ENCODE data around the gene GSG1L2.
"Not testable (repeated sequence)": the region's sequence is repeated elsewhere in the genome, so short reads cannot be mapped to it uniquely, and the experiment has no call there.

Gene GSG1L2

DNA sequence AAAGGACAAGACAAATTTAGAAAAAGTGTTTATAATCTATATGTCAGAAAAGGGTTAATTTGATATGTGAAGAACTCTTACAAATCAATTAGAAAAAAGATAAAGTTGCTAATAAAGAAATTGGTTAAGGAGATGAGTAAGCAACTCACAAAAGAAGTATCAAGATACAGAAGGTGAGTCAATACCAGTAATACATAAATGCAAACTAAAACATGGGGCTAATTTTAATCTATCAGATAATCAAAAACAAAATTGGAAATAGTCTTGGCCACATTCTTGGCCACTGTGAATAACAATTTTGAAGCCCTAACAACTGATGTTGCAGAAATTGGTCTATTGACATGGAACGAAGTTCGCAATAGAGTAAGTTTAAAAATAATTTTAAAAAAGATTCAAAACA is 37.3 kb downstream of the GSG1L2 start:
- no peak for DNase-seq

DNA sequence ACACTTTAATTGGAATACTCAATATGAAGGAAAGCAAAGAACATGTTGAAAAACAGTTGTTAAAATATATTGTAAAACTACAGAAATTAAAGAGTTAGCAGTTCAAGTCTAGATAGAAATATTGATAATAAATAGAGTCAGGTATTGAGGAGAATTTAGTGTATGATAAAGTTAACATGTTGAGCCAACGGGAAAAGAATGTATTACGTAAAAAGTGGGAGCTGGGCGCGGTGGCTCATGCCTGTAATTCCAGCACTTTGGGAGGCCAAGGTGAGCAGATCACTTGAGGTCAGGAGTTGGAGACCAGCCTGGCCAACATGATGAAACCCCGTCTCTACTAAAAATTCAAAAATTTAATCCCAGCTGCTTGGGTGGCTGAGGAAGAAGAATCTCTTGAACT is 38.4 kb downstream of the GSG1L2 start:
- not testable (repeated sequence) for DNase-seq

DNA sequence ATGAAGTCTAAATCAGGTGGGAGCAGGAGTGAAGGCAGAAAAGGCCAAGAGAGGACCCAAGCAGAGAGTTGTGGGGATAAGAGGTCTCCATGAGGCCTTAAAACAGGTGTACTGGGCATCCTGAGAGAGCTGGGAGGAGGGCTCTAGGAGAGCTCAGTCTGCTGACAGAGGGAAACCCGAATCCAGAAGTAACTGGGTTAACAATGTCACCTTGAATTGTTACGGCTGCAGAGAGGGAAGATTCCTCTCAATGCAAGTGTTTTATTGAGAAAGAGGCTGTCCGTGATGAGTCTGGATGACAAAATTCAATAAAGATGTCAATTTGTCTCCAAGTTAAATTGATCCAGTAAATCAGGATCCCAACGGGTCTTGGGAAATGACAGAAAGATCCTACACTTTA is 38.8 kb downstream of the GSG1L2 start:
- DNase-seq: no peak

DNA sequence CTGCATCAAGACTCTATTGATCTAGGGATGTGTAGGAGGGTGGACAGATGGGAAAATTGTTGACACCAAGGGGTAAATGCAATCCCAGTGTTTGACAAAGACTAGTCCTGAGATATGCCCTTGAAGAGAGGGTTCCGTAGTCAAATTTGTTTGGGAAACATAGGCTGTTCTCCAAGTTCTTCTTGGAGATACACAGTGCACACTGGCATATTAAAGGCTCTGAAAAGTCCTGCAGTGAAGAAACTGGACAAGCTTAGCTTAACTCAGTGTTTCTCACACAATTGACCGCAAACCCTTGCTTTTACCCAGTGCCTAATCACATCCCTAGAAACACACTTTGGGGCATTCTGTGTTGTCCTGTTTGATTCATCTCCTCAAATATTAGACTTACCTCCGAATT is 41.3 kb downstream of the GSG1L2 start:
- DNase-seq: no peak

DNA sequence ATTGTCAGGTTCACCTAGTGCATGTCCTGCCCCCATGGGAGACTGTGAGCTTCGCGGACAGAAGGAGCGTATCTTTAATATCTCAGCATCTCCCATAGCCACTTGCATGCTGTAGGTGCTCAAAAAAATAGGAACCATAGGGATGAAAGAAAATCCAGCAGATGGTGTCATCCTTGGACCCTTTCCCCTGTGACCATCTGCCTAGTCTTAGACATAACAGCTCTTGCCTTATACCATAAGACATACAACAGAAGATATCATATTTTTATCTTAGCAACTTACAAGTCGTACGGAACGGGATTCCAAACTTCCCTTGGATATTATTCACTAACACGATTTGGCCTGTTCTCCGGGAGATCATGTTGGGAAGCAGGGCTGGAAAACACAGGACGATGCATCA is 45.0 kb downstream of the GSG1L2 start:
- no peak for DNase-seq

DNA sequence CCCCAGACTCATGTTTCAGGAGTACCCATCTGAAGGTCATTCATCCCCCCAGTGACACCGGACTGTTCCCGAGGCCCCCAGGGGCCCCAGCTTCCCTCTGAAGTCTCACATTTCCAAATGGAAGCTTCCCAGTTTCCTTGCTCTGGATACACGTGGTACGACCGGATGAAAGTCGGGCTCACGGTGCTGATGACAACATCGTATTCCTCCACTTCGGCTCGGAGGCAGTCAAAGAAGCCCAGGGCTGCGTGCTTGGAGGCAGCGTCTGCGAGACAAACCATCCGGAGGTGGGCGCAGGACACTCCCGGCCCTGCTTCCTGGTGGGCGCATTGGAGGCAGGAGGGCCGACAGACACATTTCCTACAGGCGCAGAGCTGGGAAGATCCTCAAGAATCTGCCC is 49.2 kb downstream of the GSG1L2 start:
- DNase-seq: no peak

DNA sequence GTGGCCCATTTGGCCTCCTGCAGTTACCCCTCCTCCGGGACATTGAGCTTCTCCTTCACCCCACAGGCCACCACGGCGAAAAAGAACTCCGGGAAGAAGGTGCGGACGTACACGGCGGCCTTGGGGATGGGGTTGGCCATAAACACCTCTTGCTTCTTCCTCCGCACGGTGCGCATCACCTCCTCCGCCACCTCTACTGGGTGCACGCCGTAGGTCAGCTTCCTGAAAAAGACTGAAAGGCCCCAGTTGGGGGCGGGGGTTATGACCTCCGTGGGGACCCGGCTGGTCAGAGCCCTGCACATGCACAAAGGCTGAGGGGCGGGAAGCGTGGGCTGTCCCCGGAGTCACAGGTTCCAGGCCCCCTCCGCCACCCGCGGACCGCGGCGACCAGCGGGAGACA is 50.4 kb downstream of the GSG1L2 start:
- no peak for DNase-seq

DNA sequence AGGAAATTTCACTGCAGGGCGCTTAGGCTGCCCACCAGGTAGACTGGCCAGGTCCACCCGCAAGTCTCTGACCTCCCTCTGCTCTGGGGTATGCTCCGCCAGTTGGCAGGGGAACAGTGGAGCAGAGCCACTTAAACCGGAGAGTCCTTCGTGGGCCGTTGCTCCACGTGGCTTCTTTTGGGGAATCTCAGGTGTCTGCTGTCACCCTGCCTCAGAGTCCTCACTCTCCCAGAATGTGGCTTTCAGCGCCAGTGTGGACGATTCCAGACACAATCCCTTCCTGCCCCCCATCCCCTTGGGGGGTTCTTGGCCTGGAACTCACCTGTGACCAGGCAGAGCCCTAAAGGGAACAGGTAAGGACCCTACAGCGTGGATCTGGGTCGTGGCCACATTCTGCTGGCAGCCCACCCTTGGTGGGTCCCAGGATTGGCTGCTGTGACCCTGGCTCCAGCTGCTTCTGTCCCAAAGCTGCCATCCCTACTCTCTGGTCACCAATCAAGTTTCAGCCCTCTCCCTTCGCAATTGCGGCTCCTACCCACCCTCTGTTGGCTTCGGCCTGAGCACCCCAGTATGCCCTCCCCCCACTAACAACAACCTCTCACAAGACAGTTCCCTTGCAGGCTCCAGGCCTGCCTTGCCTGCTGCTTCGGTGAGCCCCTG is 52.7 kb downstream of the GSG1L2 start:
- DNase-seq: no peak

DNA sequence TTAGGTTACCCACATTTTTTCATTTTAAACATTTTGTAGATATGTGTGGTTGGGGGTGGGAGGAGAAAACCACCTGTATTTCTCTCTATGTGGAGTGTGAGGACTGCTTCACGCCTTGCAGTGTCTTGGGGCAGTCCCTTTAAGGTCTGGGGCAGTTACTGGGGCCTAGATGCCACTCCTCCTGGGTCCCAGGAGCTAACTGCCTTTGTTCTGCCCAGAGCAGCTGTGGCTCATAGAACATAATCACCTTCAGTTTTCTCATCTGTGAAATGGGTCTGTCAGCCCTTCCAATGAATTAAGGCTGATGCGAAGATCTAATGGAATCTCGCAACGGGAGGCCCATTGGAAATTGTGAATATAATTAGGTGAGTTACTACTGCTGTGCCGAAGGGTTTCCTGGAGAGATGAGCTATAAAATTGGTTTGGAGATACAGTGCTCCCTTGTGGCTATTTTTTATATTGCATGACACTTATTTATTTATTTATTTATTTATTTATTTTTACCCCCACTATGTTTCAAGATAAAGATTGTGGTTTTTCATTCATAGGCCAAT is 53.4 kb downstream of the GSG1L2 start:
- no peak for DNase-seq

DNA sequence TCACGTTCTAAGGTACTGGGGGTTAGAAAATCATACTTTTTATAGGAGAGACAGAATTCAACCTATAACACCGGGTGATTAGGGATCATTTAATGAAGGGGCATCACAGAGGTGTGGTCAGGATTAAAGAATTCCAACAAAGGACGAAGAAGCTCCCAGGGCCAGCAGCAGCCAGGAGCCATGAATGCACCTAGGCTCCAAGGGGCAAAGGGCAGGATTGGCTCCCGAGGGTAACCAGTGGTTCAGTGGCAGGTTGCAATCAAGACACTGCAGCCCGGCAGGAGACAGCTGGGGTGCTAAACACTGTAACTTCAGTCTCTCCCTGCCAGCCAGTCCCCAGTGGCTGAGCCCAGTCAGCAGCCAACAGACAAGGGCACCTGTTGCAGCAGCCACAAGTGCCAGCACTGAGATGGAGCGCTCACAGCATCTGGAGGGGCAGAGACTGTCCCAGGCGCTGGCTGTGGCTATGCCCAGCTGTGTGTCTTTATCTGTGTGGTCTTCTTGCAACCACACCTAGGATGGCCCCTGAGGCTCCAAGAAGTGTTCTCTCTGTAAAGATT is 54.4 kb downstream of the GSG1L2 start:
- DNase-seq: no peak

DNA sequence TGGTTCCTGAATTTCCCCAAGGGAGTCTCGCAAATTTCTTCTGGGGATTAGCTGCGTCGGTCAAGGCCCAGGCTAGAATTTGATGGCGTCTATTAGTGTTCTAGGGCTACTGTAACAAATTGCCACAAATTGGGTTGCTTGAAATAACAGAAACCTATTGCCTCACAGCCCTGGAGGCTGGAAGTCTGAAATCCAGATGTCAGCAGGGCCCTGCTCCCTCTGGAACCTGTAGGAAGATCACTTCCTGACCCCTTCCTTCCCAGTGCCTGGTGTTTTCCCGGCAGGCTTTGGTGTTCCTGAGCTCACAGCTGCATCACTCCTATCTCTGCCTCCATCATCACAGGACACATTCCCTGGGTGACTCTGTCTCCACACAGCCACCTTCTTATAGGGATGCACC is 54.9 kb downstream of the GSG1L2 start:
- DNase-seq: no peak

DNA sequence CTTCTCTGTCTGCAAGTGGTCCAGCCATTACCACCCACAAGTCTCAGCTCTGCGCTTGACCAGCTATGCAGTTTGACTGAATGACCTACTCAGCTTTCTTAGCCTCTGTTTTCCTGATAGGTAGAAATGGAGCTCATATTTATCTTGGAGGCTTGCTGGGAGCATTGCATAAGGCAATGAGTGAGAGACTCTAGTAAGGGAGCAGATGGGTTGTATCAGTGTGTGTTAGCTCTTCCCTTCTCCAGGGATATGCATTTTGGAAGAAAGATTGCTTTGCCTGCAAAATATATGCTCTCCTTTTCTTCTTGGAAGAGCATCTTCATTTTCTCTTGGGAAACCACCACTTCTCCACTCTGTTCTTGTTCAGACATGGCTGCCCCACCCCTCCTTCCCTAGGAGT is 56.6 kb downstream of the GSG1L2 start:
- DNase-seq: no peak

DNA sequence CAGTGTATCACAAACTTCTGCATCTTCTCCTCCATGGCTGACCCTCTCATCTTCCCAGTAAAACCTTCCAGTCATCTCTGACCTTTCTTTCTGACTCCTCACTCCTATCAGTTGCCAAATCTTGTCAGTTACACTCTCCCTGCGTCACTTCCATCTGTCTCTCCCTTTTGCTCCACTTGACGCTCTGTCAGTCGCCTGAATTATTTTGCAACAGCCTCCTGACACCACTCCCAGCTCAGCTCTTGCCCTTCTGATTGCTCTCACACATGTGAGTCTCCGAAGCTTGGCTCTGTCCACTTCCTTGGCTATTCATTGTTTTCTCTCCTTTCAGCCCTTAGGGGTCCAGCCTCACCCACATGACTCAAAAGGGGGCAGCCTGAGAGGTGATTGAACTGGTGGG is 58.2 kb downstream of the GSG1L2 start:
- no peak for DNase-seq

DNA sequence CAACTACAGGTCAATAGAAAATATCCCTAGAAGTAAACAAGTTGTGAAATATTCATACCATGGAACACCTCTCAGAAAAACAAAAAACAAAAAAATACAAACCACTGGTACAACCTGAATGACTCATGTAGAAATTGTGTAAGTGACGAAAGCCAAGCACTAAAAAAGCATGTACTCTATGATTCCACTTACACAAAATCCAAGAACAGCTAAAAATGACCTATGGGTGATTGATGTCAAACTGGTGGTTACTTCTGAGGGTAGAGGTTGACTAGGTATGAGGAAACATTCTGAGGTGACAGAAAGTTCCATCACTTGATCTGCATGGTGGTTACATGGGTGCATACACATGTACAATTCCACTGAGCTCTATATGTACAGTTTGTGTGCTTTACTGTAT is 61.6 kb downstream of the GSG1L2 start:
- DNase-seq: no peak

DNA sequence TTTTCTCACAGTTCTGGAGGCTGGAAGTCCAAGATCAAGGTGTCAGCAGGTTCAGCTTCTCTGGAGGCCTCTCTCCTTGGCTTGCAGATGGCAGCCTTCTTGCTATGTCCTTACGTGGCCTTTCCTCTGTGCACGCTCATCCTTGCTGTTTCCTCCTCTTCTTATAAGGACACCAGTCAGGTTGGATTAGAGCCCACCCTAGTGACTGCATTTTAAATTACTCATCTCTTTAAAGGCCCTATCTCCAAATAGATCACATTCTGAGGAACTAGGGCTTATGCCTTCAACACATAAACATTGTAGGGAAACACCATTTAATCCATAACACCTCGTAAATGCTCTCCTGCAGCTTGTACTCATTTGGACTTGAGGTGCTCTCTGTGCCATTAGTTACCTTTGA is 66.8 kb downstream of the GSG1L2 start:
- no peak for DNase-seq

All from 8988T (cell line).